Measurements from ENCODE around the gene FAM222A.

Gene FAM222A

GRCh38 chr12:109673379-109673778, 40.2 kb upstream of the FAM222A start:
- peaks cover 0 to 64% of the 10 kb centered on the region in 2 donors for H3K27me3 ChIP-seq
- H3K4me1 ChIP-seq: no peaks in the 10 kb centered on the region
- no peak overlapping the region for H3K4me3 ChIP-seq
- intact Hi-C loops (cut with DNase I; ENCODE audit: low total_unique reads): no loop called here
- DNase-seq: no peak
- no peaks in the 10 kb centered on the region for H3K36me3 ChIP-seq
- no peak overlapping the region for H3K27ac ChIP-seq
- TF ChIP-seq CTCF (IDR thresholded peaks at IDR 0.05): no peak
- peaks cover 0 to 5% (median 0%) of the 10 kb centered on the region in 3 donors for H3K9me3 ChIP-seq

- DNase-seq: no peak
Observed at GRCh38 chr12:109673884-109674283, 39.7 kb upstream of the FAM222A start.

GRCh38 chr12:109675411-109675810, 38.2 kb upstream of the FAM222A start:
- intact Hi-C loops (cut with DNase I; ENCODE audit: low total_unique reads): no loop called here
- TF ChIP-seq CTCF (IDR thresholded peaks at IDR 0.05): no peak
- no peak for DNase-seq
- Histone ChIP-seq H3K4me1 (no peaks in the 10 kb centered on the region), H3K27ac (no peak overlapping the region), H3K4me3 (no peak overlapping the region), H3K27me3 (peaks cover 0 to 64% of the 10 kb centered on the region in 2 donors), H3K36me3 (no peaks in the 10 kb centered on the region), H3K9me3 (peaks cover 0 to 5% (median 0%) of the 10 kb centered on the region in 3 donors)

More at GRCh38 chr12:109673884-109674283, 39.7 kb upstream of the FAM222A start:
- H3K27me3 ChIP-seq: peaks cover 0 to 64% of the 10 kb centered on the region in 2 donors
- H3K36me3 ChIP-seq: no peaks in the 10 kb centered on the region
- no peak for TF ChIP-seq CTCF (IDR thresholded peaks at IDR 0.05)
- H3K9me3 ChIP-seq: peaks cover 0 to 5% (median 0%) of the 10 kb centered on the region in 3 donors
- intact Hi-C loops (cut with DNase I; ENCODE audit: low total_unique reads): no loop called here
- no peaks in the 10 kb centered on the region for H3K4me1 ChIP-seq
- H3K27ac ChIP-seq: no peak overlapping the region
- no peak overlapping the region for H3K4me3 ChIP-seq

GRCh38 chr12:109677279-109677691, 36.3 kb upstream of the FAM222A start:
- DNase-seq: no peak
- Histone ChIP-seq H3K4me1 (no peaks in the 10 kb centered on the region), H3K27me3 (peaks cover 0 to 54% of the 10 kb centered on the region in 2 donors), H3K27ac (no peak overlapping the region), H3K9me3 (peaks cover 0 to 3% (median 0%) of the 10 kb centered on the region in 3 donors), H3K4me3 (no peak overlapping the region), H3K36me3 (no peaks in the 10 kb centered on the region)
- TF ChIP-seq CTCF (IDR thresholded peaks at IDR 0.05): no peak
- intact Hi-C loops (cut with DNase I; ENCODE audit: low total_unique reads): no loop called here

GRCh38 chr12:109678719-109679118, 34.9 kb upstream of the FAM222A start:
- Histone ChIP-seq H3K4me3 (no peak overlapping the region), H3K9me3 (no peaks in the 10 kb centered on the region), H3K27me3 (peaks cover 0 to 49% of the 10 kb centered on the region in 2 donors), H3K4me1 (no peaks in the 10 kb centered on the region), H3K27ac (no peak overlapping the region), H3K36me3 (no peaks in the 10 kb centered on the region)
- TF ChIP-seq CTCF (IDR thresholded peaks at IDR 0.05): no peak
- intact Hi-C loops (cut with DNase I; ENCODE audit: low total_unique reads): no loop called here
- DNase-seq: no peak
